K562 (cell line): ENCODE results near the gene RNU1-2. TPM values are rescaled to one million over a fixed set of nuclear protein-coding genes. Genes with fewer than 3 reads are reported as not detected.

ENCODE experiments used
- ARID1B ChIP-seq: fragments of 450-650 bp; IDR thresholded peaks from 2 replicates; pipeline ENCODE4 v1.6.1; 2016; ENCODE audit warnings: antibody characterized with exemption, mild to moderate bottlenecking, inconsistent platforms
- ARNT ChIP-seq, 2 experiments: fragments of 450-650 bp; IDR thresholded peaks; 2 replicates each; pipeline ENCODE4 v1.6.1; 2016; ENCODE audit warnings: mild to moderate bottlenecking in 1 of 2
- CBX5 ChIP-seq: IDR thresholded peaks from 2 replicates; pipeline ENCODE4 v1.6.1; 2014; ENCODE audit warnings: low read depth, borderline replicate concordance
- DPF2 ChIP-seq: fragments of 450-650 bp; IDR thresholded peaks from 2 replicates; pipeline ENCODE4 v1.6.1; 2016
- ETV1 ChIP-seq: fragments of 450-650 bp; conservative IDR thresholded peaks from 2 replicates; pipeline ENCODE4 v1.6.1; 2016; ENCODE audit warnings: missing genetic modification characterization, control low read depth, low read depth, missing compliant biosample characterization
- GABPB1 ChIP-seq: sonication (generic); formaldehyde crosslinking; IDR thresholded peaks from 2 replicates; pipeline ENCODE4 v1.8.0; 2022; ENCODE audit warnings: mild to moderate bottlenecking, missing genetic modification reagents
- HDAC1 ChIP-seq, 2 experiments: fragments of 450-650 bp; IDR thresholded peaks; 2 replicates each; pipeline ENCODE4 v1.6.1; 2016 to 2017; ENCODE audit warnings: inconsistent platforms in 1 of 2, mild to moderate bottlenecking in 1 of 2, moderate library complexity in 1 of 2
- NCOR1 ChIP-seq: fragments of 450-650 bp; IDR thresholded peaks from 2 replicates; pipeline ENCODE4 v1.6.1; 2016; ENCODE audit warnings: mild to moderate bottlenecking, moderate library complexity
- NRF1 ChIP-seq, 2 experiments: fragments of 450-650 bp; IDR thresholded peaks in 1 of 2; conservative IDR thresholded peaks in 1 of 2; 2 replicates each; pipeline ENCODE4 v1.6.1; 2014; ENCODE audit warnings: mild to moderate bottlenecking in 2 of 2
- OTX1 ChIP-seq: fragments of 450-650 bp; formaldehyde crosslinking; IDR thresholded peaks from 2 replicates; pipeline ENCODE4 v1.4.0; 2022; ENCODE audit warnings: mild to moderate bottlenecking
- POLR2G ChIP-seq: fragments of 200-400 bp; formaldehyde crosslinking; IDR thresholded peaks from 2 replicates; pipeline ENCODE4 v1.6.1; 2017; ENCODE audit warnings: low read depth, mild to moderate bottlenecking, antibody characterized with exemption, low read length, moderate library complexity
- RAD51 ChIP-seq: fragments of 450-650 bp; IDR thresholded peaks from 2 replicates; pipeline ENCODE4 v1.7.1; 2016; ENCODE audit warnings: low read depth, mild to moderate bottlenecking, borderline replicate concordance
- SMARCE1 ChIP-seq: fragments of 450-650 bp; IDR thresholded peaks from 2 replicates; pipeline ENCODE4 v1.7.1; 2016; ENCODE audit warnings: mild to moderate bottlenecking
- SP1 ChIP-seq: sonication (generic); formaldehyde crosslinking; IDR thresholded peaks from 2 replicates; pipeline ENCODE4 v1.8.1; 2022; ENCODE audit warnings: mild to moderate bottlenecking, missing genetic modification reagents
- ZNF263 ChIP-seq: sonication (generic); formaldehyde crosslinking; IDR thresholded peaks from 2 replicates; pipeline ENCODE4 v1.8.0; 2022; ENCODE audit warnings: mild to moderate bottlenecking, missing genetic modification reagents, borderline replicate concordance
- polyA plus RNA-seq, 8 experiments: library from polyadenylated mRNA; depleted of rRNA in 4 of 8; stranded (reverse) in 5 of 8; unstranded in 3 of 8; fragments of >200 nt; fragmentation: Nextera tagmentation in 2 of 8; fragmentation: Illumina TruSeq in 1 of 8; extraction: Ambion mirVana in 2 of 8; extraction: Trizol in 1 of 8; gene quantifications; 2 replicates each; pipeline versions ENCODE4 v1.2.1 to v1.2.3, GENCODE V29; 2011 to 2014; ENCODE audit warnings: inconsistent platforms in 1 of 8, missing spikeins in 1 of 8
- total RNA-seq, 7 experiments: library from RNA; depleted of rRNA in 6 of 7; stranded (reverse); fragments of >200 nt in 6 of 7; fragmentation: Illumina TruSeq in 2 of 7; extraction: Trizol in 2 of 7; gene quantifications; 2 replicates each; pipeline versions ENCODE4 v1.2.1 to v1.2.3, GENCODE V29; 2011 to 2021; ENCODE audit warnings: low replicate concordance in 1 of 7
- TF ChIP-seq, protein P1 (sequence below): fragments of 450-650 bp; formaldehyde crosslinking; IDR thresholded peaks from 2 replicates; pipeline ENCODE4 v1.4.0; 2022; ENCODE audit warnings: missing genetic modification characterization
- TF ChIP-seq, protein P2 (sequence below), 2 experiments: IDR thresholded peaks; 2 replicates each; pipeline ENCODE4 v1.6.1; 2011; ENCODE audit warnings: borderline replicate concordance in 1 of 2, control low read depth in 1 of 2, low read depth in 1 of 2, low read length in 1 of 2, mild to moderate bottlenecking in 1 of 2, mixed read lengths in 1 of 2, moderate library complexity in 1 of 2; ENCODE audit not compliant: insufficient read depth in 1 of 2, insufficient read length in 1 of 2, poor library complexity in 1 of 2, severe bottlenecking in 1 of 2; ENCODE audit errors: extremely low read depth in 1 of 2
- TF ChIP-seq, protein P3 (sequence below): fragments of 200-800 bp; sonication (Bioruptor generic); IDR thresholded peaks from 2 replicates; pipeline ENCODE4 v1.6.1; 2017; ENCODE audit warnings: missing genetic modification characterization, missing compliant biosample characterization
- TF ChIP-seq, protein P4 (sequence below): fragments of 450-650 bp; formaldehyde crosslinking; conservative IDR thresholded peaks from 2 replicates; pipeline ENCODE4 v1.4.0; 2022; ENCODE audit warnings: mild to moderate bottlenecking, missing genetic modification characterization
- TF ChIP-seq, protein P5 (sequence below): IDR thresholded peaks from 2 replicates; pipeline ENCODE4 v1.6.1; 2011; ENCODE audit not compliant: insufficient read length; ENCODE audit errors: extremely low read depth

The RNU1-2 gene
- total and polyA plus RNA-seq, 9 of the 15 experiments (the other 6 are each of a cell fraction or from before 2014, with no cell fraction given) = under 0.01 to 32,823 (median 2,538) TPM; not detected in 4

DNA sequence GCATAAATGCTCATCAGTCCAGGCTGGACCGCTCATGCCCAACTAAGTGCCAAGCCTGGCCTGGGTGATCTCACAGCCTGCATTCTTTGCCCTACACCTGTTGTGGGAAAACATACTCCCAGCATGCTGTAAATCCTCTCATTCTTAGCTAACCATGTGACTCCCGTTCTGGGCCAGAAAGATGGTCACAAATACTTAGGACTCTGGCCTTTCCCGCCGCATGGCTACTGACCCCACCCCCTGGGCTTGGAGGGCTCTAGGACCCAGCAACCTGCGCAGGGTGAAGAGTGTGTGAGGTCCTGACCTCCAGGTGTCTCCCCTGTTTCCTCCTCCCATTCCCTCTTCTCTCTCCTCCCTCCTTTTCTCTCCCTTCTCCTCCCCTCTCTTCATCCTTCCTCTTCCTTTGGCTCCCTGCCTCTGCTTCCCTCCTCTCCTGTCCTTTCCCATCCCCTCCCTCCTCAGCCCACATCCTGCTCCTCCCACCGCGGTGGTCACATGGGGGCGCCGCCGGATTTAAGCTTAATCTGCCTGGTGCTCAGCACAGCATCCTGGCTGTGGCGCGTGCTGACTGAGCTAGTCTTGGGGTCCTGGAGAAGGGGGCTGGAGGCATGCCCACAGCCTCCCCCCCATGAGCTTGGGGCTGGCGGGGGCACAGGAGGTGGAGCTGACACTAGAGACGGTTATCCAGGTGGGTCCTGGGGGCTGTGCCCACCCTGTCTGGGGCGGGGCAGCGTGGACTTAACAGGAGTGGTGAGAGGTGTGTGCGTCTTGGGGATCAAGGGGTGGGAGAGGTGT is 25.8 kb downstream of the RNU1-2 start, which contains the start of gene CROCC (continued):
- TF ChIP-seq POLR2G = 0 out of 2 replicates have a peak, but pooled peaks have one; percentile 23
- TF ChIP-seq GABPB1 (CRISPR knock-in tag) = peak; percentile 52; the same call in 1 of the 2 replicates
- TF ChIP-seq, protein P1, sequence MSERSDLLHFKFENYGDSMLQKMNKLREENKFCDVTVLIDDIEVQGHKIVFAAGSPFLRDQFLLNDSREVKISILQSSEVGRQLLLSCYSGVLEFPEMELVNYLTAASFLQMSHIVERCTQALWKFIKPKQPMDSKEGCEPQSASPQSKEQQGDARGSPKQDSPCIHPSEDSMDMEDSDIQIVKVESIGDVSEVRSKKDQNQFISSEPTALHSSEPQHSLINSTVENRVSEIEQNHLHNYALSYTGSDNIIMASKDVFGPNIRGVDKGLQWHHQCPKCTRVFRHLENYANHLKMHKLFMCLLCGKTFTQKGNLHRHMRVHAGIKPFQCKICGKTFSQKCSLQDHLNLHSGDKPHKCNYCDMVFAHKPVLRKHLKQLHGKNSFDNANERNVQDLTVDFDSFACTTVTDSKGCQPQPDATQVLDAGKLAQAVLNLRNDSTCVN (CRISPR knock-in tag) = peak; percentile 87; the same call in 1 of the 2 replicates
- peak; percentile 78 for TF ChIP-seq ETV1 (tag)
- TF ChIP-seq, protein P2, sequence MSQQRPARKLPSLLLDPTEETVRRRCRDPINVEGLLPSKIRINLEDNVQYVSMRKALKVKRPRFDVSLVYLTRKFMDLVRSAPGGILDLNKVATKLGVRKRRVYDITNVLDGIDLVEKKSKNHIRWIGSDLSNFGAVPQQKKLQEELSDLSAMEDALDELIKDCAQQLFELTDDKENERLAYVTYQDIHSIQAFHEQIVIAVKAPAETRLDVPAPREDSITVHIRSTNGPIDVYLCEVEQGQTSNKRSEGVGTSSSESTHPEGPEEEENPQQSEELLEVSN (IDR thresholded peaks at IDR 0.05; ENCODE audit: borderline replicate concordance in 1 of 2, extremely low read depth in 1 of 2, insufficient read depth in 1 of 2, insufficient read length in 1 of 2, low read depth in 1 of 2, low read length in 1 of 2, poor library complexity in 1 of 2, severe bottlenecking in 1 of 2) = peak in 1 of 2 experiments; percentile 7
- TF ChIP-seq, protein P3, sequence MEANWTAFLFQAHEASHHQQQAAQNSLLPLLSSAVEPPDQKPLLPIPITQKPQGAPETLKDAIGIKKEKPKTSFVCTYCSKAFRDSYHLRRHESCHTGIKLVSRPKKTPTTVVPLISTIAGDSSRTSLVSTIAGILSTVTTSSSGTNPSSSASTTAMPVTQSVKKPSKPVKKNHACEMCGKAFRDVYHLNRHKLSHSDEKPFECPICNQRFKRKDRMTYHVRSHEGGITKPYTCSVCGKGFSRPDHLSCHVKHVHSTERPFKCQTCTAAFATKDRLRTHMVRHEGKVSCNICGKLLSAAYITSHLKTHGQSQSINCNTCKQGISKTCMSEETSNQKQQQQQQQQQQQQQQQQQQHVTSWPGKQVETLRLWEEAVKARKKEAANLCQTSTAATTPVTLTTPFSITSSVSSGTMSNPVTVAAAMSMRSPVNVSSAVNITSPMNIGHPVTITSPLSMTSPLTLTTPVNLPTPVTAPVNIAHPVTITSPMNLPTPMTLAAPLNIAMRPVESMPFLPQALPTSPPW = 0 out of 2 replicates have a peak, but pooled peaks have one; percentile 38
- TF ChIP-seq, protein P4, sequence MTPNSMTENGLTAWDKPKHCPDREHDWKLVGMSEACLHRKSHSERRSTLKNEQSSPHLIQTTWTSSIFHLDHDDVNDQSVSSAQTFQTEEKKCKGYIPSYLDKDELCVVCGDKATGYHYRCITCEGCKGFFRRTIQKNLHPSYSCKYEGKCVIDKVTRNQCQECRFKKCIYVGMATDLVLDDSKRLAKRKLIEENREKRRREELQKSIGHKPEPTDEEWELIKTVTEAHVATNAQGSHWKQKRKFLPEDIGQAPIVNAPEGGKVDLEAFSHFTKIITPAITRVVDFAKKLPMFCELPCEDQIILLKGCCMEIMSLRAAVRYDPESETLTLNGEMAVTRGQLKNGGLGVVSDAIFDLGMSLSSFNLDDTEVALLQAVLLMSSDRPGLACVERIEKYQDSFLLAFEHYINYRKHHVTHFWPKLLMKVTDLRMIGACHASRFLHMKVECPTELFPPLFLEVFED (CRISPR knock-in tag) = peak; percentile 81; the same call in 1 of the 2 replicates
- TF ChIP-seq NCOR1 = no peak
- TF ChIP-seq SMARCE1 = peak; percentile 34; the same call in 1 of the 2 replicates
- no peak for TF ChIP-seq SP1 (CRISPR knock-in tag)
- peak; percentile 18; the same call in 1 of the 2 replicates for TF ChIP-seq ARID1B
- TF ChIP-seq, protein P5, sequence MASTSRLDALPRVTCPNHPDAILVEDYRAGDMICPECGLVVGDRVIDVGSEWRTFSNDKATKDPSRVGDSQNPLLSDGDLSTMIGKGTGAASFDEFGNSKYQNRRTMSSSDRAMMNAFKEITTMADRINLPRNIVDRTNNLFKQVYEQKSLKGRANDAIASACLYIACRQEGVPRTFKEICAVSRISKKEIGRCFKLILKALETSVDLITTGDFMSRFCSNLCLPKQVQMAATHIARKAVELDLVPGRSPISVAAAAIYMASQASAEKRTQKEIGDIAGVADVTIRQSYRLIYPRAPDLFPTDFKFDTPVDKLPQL = no peak
- peak; percentile 56; the same call in 1 of the 2 replicates for TF ChIP-seq DPF2
- peak; percentile 67 for TF ChIP-seq RAD51
- TF ChIP-seq CBX5 = no peak
- TF ChIP-seq ZNF263 = peak; percentile 58; the same call in 1 of the 2 replicates
- TF ChIP-seq ARNT (IDR thresholded peaks at IDR 0.05) = no peak
- TF ChIP-seq HDAC1 (IDR thresholded peaks at IDR 0.05) = peak in 1 of 2 experiments; percentile 65; a peak in 2 of 4 replicates
- TF ChIP-seq OTX1 (CRISPR knock-in tag) = peak; percentile 64; the same call in 1 of the 2 replicates
- TF ChIP-seq NRF1 (conservative IDR thresholded peaks at IDR 0.05 in 1 of 2, IDR thresholded peaks at IDR 0.05 in 1 of 2) = peak; percentile 61 to 69
